ENCODE data around the gene COMP. TPM values are rescaled to one million over a fixed set of nuclear protein-coding genes. Genes with fewer than 3 reads are reported as not detected.

COMP gene
- total RNA-seq, 6 donors from 2014 or later: 1.8 to 8.5 (median 4.3) TPM; not detected in 2

GRCh38 chr19:18834644-18834984 is 43.5 kb upstream of the COMP start:
- Histone ChIP-seq H3K9me3 (no peaks in the 10 kb centered on the region), H3K4me1 (peaks cover 43 to 76% (median 62%) of the 10 kb centered on the region in 4 donors), H3K27ac (peak overlapping the region in 2 of 4 donors; percentile 92 to 98), H3K36me3 (peaks cover 0 to 10% (median 3%) of the 10 kb centered on the region in 4 donors), H3K27me3 (no peaks in the 10 kb centered on the region), H3K4me3 (peak overlapping the region in 2 of 4 donors; percentile 83 to 92)
- 58 to 72% methylated on average over 4 of the region's 4 CpGs for WGBS, 2 donors
- DNase-seq (no peak), ATAC-seq (ENCODE audit: low FRiP score in 2 of 2) (no peak)
- TF ChIP-seq CTCF (IDR thresholded peaks at IDR 0.05): no peak
- TF ChIP-seq POLR2A (IDR thresholded peaks at IDR 0.05): no peak
- TF ChIP-seq EP300 (IDR thresholded peaks at IDR 0.05): no peak
- TF ChIP-seq POLR2AphosphoS5 (IDR thresholded peaks at IDR 0.05): no peak

GRCh38 chr19:18833849-18834643 is 42.9 kb upstream of the COMP start:
- no peak for ATAC-seq (ENCODE audit: low FRiP score in 2 of 2)
- Histone ChIP-seq H3K9me3 (no peaks in the 10 kb centered on the region), H3K27ac (peak overlapping the region; percentile 45 to 98 (median 93)), H3K27me3 (no peaks in the 10 kb centered on the region), H3K4me3 (peak overlapping the region; percentile 24 to 92 (median 88)), H3K4me1 (peaks cover 37 to 70% (median 56%) of the 10 kb centered on the region in 4 donors), H3K36me3 (peaks cover 0 to 10% (median 3%) of the 10 kb centered on the region in 4 donors)
- 21 to 27% methylated on average over 18 of the region's 18 CpGs for WGBS, 2 donors
- no peak for TF ChIP-seq POLR2AphosphoS5 (IDR thresholded peaks at IDR 0.05)
- no peak for TF ChIP-seq POLR2A (IDR thresholded peaks at IDR 0.05)
- DNase-seq: peak in 1 of 2 donors; percentile 46

GRCh38 chr19:18833141-18833476 is 42.0 kb upstream of the COMP start:
- TF ChIP-seq CTCF (IDR thresholded peaks at IDR 0.05) (no peak), EP300 (IDR thresholded peaks at IDR 0.05) (no peak), POLR2A (IDR thresholded peaks at IDR 0.05) (no peak), POLR2AphosphoS5 (IDR thresholded peaks at IDR 0.05) (no peak)
- no peak for DNase-seq

DNA sequence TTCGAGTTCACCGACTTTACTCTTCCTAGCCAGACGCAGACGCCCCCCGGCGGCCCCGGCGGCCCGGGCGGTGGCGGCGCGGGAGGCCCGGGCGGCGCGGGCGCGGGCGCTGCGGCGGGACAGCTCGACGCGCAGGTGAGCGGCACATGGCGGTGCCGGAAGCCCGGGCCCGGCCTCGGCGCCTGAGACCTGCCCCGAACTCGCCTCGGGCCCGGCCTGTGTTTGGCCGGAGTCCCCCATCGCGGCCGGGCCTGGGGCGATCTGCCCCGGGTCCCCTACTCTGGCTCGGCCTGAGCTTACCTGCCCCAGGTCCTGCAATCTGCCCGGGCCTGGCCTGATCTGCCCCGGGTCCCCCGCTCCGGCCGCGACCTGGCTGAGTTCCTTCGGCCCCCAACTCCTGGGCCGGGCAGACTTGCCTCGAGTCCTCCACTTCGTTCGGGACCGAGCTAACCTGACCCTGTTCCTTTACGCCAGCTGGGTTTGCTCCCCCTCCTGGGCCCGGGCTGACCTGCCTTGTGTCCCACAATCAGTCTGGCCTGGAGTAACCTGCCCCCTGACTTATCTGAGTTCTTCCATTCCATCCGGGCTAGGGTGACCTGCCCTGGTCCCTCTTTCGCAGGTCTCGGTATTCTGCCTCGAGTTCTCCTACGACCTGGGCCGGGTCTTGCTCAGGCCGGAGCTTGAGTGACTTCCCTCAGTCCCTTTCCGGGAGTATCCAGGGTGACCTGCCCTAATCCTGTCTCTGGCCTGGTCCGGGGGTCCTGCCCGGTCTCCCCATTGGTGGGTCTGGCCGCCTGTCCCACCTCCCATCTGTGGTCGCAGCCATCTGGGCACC is 41.4 kb upstream of the COMP start:
- Histone ChIP-seq H3K4me3 (peak overlapping the region; percentile 78 to 92 (median 88)), H3K4me1 (peaks cover 32 to 55% (median 44%) of the 10 kb centered on the region in 4 donors), H3K27me3 (no peaks in the 10 kb centered on the region), H3K27ac (peak overlapping the region; percentile 91 to 98 (median 93)), H3K9me3 (peaks cover 0 to 2% (median 0%) of the 10 kb centered on the region in 4 donors), H3K36me3 (peaks cover 0 to 8% (median 1%) of the 10 kb centered on the region in 4 donors)
- 0% methylated on average over 11 to 35 of the region's 69 CpGs for WGBS, 2 donors
- peak; percentile 35 to 41 for DNase-seq
- peak; percentile 28 to 38 for ATAC-seq (ENCODE audit: low FRiP score in 2 of 2)
- TF ChIP-seq EP300 (IDR thresholded peaks at IDR 0.05) (no peak), POLR2A (IDR thresholded peaks at IDR 0.05) (no peak), POLR2AphosphoS5 (IDR thresholded peaks at IDR 0.05) (no peak), CTCF (IDR thresholded peaks at IDR 0.05) (peak in 2 of 6 experiments; percentile 11 to 23)

More at GRCh38 chr19:18833141-18833476, 42.0 kb upstream of the COMP start:
- ATAC-seq (ENCODE audit: low FRiP score in 2 of 2): no peak
- H3K4me1 ChIP-seq: peaks cover 34 to 61% (median 49%) of the 10 kb centered on the region in 4 donors
- H3K27ac ChIP-seq: peak overlapping the region; percentile 91 to 98 (median 93)
- H3K9me3 ChIP-seq: no peaks in the 10 kb centered on the region
- H3K27me3 ChIP-seq: no peaks in the 10 kb centered on the region
- H3K36me3 ChIP-seq: peaks cover 0 to 10% (median 3%) of the 10 kb centered on the region in 4 donors
- H3K4me3 ChIP-seq: peak overlapping the region; percentile 73 to 92 (median 88)
- WGBS, 2 donors: 3 to 4% methylated on average over 9 of the region's 9 CpGs
